HG02610 (cell line): ENCODE measurements around the gene ATP6V0C.

Experiments
- ATAC-seq: cut with Tn5 transposase; IDR thresholded peaks from one replicate; pipeline ENCODE4 v1.9.1; 2021; ENCODE audit warnings: mild to moderate bottlenecking, moderate library complexity; ENCODE audit not compliant: unreplicated experiment

ATP6V0C gene

DNA sequence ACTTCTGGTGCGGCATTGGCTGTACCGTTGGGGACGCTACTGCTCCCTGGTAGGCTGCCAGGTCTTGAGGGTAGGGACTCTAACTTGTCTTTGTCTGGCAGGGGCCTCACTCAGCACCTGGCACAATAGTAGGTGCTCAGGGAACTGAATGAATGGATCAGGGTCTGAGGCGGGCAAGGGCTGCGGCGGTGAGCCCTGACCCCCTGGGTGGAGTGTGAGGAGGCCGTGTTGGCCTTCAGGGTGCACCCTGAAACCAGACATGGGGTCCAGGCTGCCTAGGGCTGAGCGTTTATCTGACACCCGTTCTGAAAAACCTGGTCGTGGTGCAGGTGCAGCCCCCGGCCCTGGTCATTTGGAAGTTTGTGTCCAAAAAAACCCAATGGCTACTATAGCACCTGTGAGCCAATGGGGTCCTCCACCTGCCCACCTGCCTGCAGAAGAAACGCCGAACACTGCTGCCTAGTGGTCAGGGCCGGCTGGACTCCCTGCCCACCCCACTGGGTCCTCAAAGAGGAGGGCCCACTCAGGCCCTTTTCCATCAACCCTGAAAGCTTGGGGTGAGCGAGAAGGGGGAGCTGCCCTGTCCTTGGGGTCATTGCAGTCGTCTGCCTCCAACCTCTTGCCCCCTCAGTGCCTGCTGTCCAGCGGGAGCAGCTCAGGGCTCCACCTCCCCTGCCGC, 4.9 kb upstream of the ATP6V0C start:
- ATAC-seq = no peak

GRCh38 chr16:2511128-2511800, 2.5 kb upstream of the ATP6V0C start:
- no peak for ATAC-seq

DNA sequence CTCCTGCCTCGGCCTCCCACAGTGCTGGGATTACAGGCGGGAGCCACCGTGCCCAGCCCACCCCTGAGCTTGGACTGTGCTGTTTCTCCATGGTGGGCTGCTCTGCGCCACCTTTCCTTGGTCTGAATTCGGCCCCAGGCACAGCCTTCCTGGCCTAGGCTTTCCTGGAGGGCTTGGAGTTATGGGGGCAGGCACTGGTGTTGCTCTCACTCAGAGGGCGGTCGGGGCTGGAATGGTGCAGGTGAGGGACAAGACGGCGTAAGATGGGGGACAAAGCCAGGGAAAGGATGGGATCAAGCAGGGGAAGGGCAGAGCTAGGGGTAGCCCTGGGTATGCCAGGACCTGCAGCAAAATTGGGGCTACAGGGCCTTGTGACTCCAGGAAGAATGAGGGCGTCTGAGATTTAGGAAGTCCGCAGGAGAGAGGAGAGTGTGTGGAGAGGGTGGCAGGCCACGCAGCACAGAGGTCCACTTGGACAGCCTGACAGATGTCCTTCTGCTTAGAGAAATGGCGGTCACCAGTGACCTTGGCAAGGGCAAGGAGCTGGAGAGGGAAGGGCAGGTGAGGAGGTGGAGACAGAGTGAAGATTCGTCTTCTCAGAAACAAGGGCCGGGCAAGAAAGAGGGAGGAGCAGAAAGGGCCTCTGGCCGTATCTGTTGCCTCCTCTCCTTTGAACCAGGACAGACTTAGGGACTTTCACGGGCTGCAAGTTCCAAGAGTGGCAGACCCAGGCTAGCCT, 1.6 kb upstream of the ATP6V0C start:
- no peak for ATAC-seq

DNA sequence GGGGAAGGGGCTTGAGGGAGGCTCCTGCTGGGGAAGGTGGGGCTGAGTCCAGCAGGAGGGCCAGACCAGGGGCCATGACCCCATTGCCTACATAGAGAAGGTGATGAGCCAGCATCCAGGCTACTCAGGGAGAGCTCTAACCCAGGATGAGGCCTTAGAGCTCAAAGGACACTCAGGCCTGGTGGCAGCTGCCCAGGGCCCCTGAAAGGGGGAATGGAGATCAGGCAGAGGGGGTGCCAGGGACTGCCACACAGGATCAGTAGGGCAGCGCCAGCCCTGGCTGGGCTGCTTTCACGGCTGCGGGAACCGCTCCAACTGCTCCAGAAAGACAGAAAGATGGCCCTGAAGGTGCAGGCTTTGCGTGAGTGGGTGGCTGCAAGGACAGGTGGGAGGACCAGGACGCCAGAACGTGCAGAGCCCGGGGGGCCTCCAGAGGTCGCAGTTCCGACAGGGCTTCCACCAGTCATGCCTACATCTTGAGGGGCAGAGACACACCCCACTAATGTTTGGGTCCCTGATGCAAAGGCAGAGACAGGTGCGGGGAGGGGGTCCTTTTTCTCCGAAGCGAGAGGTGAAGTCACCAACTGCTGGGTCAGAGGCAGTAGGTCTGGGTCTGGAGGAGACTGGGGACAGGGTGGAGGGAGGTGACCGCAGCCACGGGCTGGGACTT, 882 bp upstream of the ATP6V0C start:
- ATAC-seq = no peak

DNA sequence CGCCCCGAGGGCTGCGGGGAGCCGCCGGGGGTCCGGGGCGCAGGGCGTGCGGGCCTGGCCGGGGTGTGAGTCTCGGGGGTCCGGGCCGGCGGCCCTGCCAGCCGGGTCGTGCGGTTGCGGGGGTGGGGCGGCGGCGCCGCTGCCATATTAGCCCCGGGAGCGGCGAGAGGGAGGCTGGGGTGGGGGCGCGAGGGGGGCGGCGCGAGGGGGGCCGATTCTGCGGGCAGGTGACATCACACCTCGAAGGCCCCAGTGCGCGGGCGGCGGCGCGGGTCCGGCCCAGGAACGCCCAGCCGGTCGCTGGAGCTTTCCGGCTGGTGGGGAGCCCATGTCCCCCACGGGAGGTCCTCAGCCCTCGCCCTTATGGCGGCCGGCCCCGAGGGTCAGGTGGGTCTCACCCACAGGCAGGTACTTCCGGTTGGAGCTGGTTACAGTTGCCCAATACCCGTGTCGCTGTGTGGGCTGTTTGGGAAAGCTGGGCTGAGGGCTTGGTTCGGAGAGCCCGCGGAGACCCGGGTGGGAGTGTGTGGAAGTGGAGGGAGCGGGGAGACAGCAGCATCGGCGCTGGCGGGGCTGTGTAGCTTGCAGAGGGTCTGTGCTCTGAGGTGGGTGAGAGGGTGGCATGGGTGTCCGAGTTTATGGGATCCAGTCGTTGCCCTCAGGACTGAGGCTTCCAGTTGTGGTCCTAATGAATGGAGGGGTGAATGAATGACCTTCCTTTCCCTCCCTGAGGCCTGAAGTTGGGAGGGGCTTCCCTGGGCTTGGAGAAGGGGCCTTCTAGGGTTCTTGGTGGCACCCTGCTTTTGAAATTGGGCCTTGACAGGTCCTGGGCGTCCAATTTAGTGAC, 804 bp downstream of the ATP6V0C start:
- no peak for ATAC-seq

- ATAC-seq = no peak
These were observed 1.6 kb downstream of the ATP6V0C start for GRCh38 chr16:2515180-2515851.

DNA sequence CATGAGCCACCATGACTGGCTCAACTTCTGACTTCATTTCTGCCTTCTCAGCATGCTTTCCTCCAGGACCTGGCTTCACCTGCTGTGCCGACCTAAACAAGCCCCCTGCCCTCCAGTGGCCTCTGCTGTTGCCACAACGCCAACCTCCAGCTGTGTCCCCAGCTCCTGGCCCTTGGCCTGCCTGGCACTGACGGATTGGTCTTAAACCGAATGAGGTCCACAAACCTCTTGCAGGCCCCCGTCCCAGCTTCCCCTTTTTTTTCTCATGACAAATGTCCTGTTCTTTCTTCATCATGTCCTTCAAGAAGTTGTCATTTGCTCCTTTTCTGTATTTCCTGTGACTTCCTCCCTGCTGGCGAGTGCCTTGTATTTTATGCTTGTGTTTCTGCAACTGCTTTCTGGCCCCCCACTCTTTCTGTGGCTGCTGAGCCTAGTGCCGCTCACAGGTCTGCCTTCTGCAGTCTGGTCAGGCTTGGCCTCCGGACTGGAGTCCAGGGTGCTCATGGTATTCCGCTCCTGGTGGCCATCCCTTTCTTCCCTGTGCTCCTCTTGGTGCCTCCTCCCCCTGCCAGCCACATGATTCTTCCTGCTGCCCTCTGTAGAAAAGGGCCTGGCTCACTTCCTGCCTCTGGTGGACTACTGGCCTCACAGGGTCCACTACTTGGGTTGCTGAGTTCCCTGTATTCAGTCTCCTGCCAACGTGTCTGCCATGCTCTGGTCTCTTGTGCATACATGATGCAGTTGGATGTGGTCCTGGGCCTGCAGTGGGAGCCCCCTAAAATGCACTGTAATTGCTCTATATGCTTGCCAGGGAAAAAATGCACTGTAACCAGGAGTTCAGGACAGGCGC, 2.9 kb downstream of the ATP6V0C start:
- no peak for ATAC-seq

- no peak for ATAC-seq
These were observed 4.3 kb downstream of the ATP6V0C start for GRCh38 chr16:2517954-2518605.

DNA sequence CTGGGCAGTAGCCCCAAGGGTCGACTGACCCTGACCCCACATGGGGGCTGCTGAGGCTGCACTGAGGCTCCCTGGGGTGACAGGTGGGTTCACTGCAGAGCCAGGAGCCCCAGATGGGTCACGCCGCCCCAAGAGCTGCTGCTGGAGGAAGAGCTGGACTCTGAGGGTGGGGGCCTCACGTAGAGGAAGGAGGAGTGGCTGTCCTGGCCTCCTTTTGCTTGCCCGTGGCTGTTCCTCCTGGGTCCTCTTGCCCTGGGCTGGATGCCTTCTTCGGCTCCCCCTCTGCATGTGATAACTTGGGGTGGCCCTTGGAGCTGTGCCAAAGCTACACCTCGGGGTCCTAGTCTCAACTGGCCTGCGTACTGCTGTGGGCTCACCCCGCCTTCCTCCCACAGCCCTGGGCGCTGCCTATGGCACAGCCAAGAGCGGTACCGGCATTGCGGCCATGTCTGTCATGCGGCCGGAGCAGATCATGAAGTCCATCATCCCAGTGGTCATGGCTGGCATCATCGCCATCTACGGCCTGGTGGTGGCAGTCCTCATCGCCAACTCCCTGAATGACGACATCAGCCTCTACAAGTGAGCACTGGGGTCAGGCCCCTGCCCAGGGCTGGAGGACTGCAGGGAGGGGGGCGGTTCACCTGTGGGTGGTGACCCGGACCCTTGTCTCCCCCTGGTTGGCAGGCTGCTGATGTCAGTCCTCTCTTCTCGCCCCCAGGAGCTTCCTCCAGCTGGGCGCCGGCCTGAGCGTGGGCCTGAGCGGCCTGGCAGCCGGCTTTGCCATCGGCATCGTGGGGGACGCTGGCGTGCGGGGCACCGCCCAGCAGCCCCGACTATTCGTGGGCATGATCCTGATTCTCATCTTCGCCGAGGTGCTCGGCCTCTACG, 5.3 kb downstream of the ATP6V0C start:
- no peak for ATAC-seq

GRCh38 chr16:2519711-2520080, 5.9 kb downstream of the ATP6V0C start:
- no peak for ATAC-seq

- ATAC-seq = peak; percentile 34
These were observed 6.5 kb downstream of the ATP6V0C start, which contains the start of gene AMDHD2 for GRCh38 chr16:2520097-2520783. Gene AMDHD2, plus strand, starts transcription at chr16:2520371. Its CDS starts 88 bp downstream, at chr16:2520459.

DNA sequence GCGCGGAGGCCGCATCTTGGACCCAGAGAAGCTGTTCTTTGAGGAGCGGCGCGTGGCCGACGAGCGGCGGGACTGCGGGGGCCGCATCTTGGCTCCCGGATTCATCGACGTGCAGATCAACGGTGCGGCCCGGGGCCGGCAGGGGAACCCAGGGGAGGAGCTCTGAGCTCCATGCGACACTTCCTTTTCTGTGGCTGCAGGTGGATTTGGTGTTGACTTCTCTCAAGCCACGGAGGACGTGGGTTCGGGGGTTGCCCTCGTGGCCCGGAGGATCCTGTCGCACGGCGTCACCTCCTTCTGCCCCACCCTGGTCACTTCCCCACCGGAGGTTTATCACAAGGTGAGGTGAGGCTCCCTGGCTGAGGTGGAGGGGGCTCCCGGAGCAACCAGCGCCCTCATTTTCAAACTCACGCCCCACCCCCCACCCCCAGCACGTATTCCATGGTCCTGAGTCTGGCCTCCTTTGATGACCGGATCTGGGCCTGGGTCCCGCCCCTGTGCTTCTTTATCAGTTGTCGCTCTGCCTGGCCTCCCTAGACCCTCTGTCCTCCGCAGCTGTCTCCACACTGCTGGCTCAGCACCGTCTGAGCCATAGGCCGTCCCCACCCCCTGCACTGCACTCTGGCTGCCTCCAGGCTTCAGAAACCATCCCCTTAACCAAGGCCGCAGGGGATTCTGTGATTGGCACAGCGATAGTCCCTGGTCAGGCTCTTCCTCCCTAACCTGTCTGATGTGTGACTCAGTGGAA, 7.2 kb downstream of the ATP6V0C start:
- no peak for ATAC-seq

GRCh38 chr16:2523801-2524231, 10.1 kb downstream of the ATP6V0C start:
- no peak for ATAC-seq

GRCh38 chr16:2524339-2524938, 10.7 kb downstream of the ATP6V0C start:
- no peak for ATAC-seq

DNA sequence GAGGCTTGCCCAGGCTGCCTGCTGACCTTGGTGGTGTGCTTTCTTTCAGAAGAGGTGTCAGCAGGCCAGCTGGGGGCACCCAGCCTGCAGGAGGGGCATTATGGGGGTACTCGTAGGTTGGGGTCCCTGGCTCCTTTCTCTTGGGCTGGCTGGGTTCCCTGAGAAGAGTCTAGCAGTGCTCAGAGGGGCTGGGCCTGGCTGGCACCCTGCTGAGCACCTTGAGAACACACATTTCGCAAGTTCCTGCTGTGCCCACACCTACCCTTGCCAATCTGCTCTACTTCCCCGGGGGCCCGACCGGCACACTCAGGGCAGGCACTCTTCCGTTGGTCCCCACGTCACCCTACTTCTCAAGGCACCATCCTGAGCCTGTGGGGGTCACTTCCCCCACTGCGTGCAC, 12.4 kb downstream of the ATP6V0C start:
- no peak for ATAC-seq
